Kidney capillary endothelial cell (primary cell): ENCODE measurements around the gene SLC5A8.
"Not testable (repeated sequence)": the region's sequence is repeated elsewhere in the genome, so short reads cannot be mapped to it uniquely, and the experiment has no call there.

ENCODE experiments used
- DNase-seq: peaks from one replicate; pipeline ENCODE4 v3.0.0-alpha.2; 2018; ENCODE audit warnings: low spot score

SLC5A8 gene

DNA sequence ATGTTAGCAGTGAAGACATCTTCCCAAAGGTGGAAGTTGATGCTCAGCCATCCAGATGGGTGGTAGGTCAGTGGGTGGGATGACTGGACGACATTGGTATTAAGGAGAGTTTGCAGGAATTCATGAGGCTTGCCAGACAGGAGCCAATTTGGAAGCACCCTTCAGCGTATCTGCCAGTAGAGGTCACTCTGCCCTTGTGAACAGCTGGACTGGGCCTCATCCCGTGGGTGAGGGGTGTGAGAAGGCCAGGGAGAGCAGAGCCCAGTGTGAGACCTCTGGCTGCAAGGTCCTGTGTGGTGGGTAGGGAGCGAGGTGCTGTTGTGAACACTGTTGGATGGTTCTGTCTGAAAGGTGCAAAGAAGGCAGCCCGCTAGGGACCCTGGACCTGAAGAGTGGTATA lies 37.7 kb downstream of the SLC5A8 start:
- DNase-seq: no peak

DNA sequence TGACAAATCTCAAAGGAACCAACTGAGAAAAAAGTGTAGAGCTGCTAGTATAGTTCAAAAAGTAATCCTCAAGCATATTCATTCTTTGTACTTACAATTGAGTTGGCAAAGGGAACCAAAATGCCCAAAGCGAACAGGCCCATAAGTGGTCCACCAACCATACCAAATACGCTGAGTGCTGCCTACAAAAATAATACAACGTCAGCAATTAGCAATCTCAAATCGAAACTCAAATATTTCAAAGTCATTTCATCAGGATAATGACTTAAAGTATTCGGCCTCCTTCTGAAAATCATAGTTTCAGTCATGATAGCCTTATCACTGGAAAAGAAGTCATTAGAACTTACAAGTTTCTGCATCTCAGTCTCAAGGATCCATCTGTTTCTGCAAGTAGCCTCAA lies 42.0 kb downstream of the SLC5A8 start:
- DNase-seq: no peak

DNA sequence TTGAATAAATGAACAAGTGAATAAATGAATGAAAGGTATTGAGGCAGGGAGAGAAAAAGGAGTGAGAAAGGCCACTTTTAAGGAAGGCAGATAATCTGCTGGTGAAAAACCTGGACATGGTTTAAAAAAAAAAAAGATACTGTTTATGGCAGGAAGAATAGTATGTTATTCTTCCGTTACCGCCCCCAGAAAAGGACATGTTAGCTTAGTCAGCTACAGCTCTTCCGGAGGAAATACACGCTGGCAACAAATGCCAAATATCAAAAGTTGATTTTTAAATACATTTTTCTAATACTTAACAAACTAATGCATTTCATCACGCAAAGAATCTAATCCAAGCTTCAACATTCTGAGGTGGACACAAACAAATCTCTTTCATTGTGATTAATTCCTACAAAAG lies 43.2 kb downstream of the SLC5A8 start:
- DNase-seq: no peak

GRCh38 chr12:101165319-101165718 lies 44.7 kb downstream of the SLC5A8 start:
- DNase-seq: no peak

GRCh38 chr12:101145777-101146431 lies 64.1 kb downstream of the SLC5A8 start:
- DNase-seq: not testable (repeated sequence)

GRCh38 chr12:101127521-101128219 lies 82.4 kb downstream of the SLC5A8 start:
- DNase-seq: no peak

DNA sequence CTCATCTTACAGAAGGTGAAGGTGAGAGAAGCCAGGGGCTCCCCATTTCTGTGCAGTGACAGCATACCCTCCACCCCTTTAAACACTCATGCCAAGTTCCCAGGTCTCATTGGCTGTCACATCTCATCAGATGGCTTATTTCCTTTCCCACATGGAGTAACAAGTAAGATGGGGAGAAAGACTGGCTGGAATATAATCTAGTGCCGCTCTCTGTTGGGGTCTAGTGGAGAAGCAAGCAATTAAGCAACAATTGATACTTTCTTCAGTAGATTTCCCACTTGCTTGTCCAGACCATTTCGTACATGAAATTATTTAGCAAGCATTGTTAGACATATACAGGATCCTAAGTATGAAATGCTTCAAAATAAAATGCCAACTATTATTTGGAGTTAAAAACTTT lies 92.2 kb downstream of the SLC5A8 start:
- DNase-seq: no peak

- no peak for DNase-seq
Observed at GRCh38 chr12:101116911-101117310, 93.1 kb downstream of the SLC5A8 start.

DNA sequence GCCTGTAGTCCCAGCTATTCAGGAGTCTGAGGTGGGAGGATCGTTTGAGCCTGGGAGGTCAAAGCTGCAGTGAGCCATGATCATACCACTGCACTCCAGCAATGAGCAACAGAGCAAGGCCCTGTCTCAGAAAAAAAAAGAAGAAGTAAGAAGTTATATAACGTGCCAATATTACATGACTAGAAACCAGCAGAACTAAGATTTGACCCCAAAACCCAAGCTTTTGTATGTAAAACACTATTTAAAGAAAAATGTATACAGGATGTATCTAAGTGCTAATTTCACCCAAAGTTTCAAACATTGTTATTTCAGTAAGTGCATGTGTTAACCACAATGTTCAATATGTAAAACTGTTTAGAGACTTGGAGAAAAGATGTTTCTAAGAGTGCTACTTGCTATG lies 94.7 kb downstream of the SLC5A8 start:
- DNase-seq: no peak

- DNase-seq: no peak
Observed at GRCh38 chr12:101111441-101111840, 98.6 kb downstream of the SLC5A8 start.

DNA sequence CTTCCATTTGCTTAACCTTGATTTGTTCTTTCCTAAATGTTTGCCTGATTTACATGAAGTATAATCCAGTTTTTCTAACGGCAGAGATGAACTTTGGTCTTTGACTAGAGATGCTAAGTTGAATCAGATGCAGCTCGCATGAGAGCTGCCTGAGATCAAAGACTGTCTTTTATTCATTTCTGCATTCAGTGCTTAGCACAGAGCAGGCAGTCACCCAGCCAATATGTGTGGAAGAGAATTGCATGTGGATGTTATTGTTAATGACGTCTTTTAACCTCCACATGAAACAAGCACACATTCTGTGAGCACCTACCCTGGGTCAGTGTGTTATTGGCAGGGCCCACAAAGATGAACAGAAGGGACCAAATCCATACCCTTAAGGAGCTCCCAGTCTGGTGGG lies 99.2 kb downstream of the SLC5A8 start:
- no peak for DNase-seq

DNA sequence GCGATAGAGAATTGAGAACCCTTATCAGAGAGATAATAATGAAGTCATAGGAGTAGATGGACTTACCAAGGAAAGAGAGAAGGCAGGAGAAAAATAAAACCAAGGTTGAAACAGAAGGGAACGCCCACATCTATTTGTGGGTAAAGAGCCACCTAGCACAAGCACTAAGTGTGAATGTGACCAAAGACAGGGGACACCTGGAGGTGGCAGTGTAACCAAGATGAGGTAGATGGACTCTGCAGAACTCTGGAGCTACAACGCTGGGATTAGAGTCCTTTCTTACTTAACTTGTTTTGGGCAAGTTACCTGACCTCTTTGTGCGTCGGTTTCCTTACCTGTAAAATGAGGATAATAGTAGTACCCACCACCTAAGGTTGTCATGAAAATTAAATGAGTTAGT lies 101.9 kb downstream of the SLC5A8 start:
- DNase-seq: no peak

- DNase-seq: no peak
Observed at GRCh38 chr12:101107032-101107763, 102.8 kb downstream of the SLC5A8 start.
